Naive thymus-derived CD4-positive, alpha-beta T cell (primary cell): ENCODE data around the gene TAS1R1. TPM values are rescaled to one million over a fixed set of nuclear protein-coding genes. Genes with fewer than 3 reads are reported as not detected.

Source experiments
- ATAC-seq: fragments of 150-1000 bp; cut with Tn5 transposase; 2 replicates; pipeline ENCODE4 v1.10.0; 2021; ENCODE audit warnings: mild to moderate bottlenecking, moderate library complexity
- CTCF ChIA-PET: fragments of 350-600 bp; sonication (Branson Sonifier 250); formaldehyde crosslinking; loops from one replicate; lab custom pipeline; 2021; ENCODE audit warnings: antibody characterized with exemption; lab: Charles Lee
- POLR2A ChIA-PET: fragments of 350-600 bp; sonication (Branson Sonifier 250); formaldehyde crosslinking; loops from one replicate; lab custom pipeline; 2021; ENCODE audit warnings: antibody characterized with exemption, inconsistent platforms; lab: Charles Lee
- DNase-seq, 9 donors: peaks; one replicate each; pipeline versions ENCODE4 v3.0.0 to v3.0.0-alpha.2; 2020 to 2022; ENCODE audit warnings: mixed read lengths in 1 of 9
- H3K27ac ChIP-seq: one replicate; pipeline ENCODE4 v1.7.0; 2013; ENCODE audit warnings: mild to moderate bottlenecking, low read depth, low read length, moderate library complexity
- H3K27me3 ChIP-seq, 2 donors: one replicate each; pipeline ENCODE4 v1.7.0; 2013; ENCODE audit warnings: low read length in 2 of 2, mild to moderate bottlenecking in 2 of 2, moderate library complexity in 2 of 2; ENCODE audit not compliant: control insufficient read depth in 2 of 2, insufficient read depth in 2 of 2
- H3K36me3 ChIP-seq, 3 experiments: 1 replicate in 2 of 3; 2 replicates in 1 of 3; pipeline ENCODE4 v1.7.0; 2013; ENCODE audit warnings: low read length in 3 of 3, mild to moderate bottlenecking in 3 of 3, moderate library complexity in 1 of 3; ENCODE audit not compliant: insufficient read depth in 3 of 3, control insufficient read depth in 2 of 3
- H3K4me1 ChIP-seq, 2 donors: one replicate each; pipeline ENCODE4 v1.7.0; 2013; ENCODE audit warnings: low read length in 2 of 2, mild to moderate bottlenecking in 2 of 2, moderate library complexity in 1 of 2; ENCODE audit not compliant: control insufficient read depth in 2 of 2, insufficient read depth in 2 of 2
- H3K4me3 ChIP-seq: 2 replicates; pipeline ENCODE4 v1.7.0; 2013; ENCODE audit warnings: mild to moderate bottlenecking, low read length
- H3K9me3 ChIP-seq, 3 experiments: 1 replicate in 2 of 3; 2 replicates in 1 of 3; pipeline ENCODE4 v1.7.0; 2013; ENCODE audit warnings: low read length in 3 of 3; ENCODE audit not compliant: control insufficient read depth in 2 of 3
- H3K27ac Mint-ChIP-seq, 9 donors: one replicate each; pipeline ENCODE4 v1.8.0; 2020 to 2022; ENCODE audit warnings: mixed read lengths in 9 of 9, mild to moderate bottlenecking in 8 of 9, moderate library complexity in 5 of 9, inconsistent platforms in 2 of 9
- H3K27me3 Mint-ChIP-seq, 5 donors: one replicate each; pipeline ENCODE4 v1.8.0; 2021 to 2022; ENCODE audit warnings: mixed read lengths in 5 of 5, mild to moderate bottlenecking in 1 of 5
- H3K36me3 Mint-ChIP-seq, 5 donors: one replicate each; pipeline ENCODE4 v1.8.0; 2020 to 2022; ENCODE audit warnings: mixed read lengths in 5 of 5, mild to moderate bottlenecking in 3 of 5, inconsistent platforms in 1 of 5
- H3K4me1 Mint-ChIP-seq, 7 donors: one replicate each; pipeline ENCODE4 v1.8.0; 2020 to 2022; ENCODE audit warnings: mixed read lengths in 7 of 7, mild to moderate bottlenecking in 3 of 7, inconsistent platforms in 1 of 7
- H3K4me3 Mint-ChIP-seq, 10 donors: one replicate each; pipeline ENCODE4 v1.8.0; 2020 to 2022; ENCODE audit warnings: mild to moderate bottlenecking in 10 of 10, mixed read lengths in 10 of 10, moderate library complexity in 6 of 10, inconsistent platforms in 2 of 10
- H3K9me3 Mint-ChIP-seq, 11 donors: one replicate each; pipeline ENCODE4 v1.8.0; 2020 to 2022; ENCODE audit warnings: mixed read lengths in 11 of 11, mild to moderate bottlenecking in 4 of 11, inconsistent platforms in 1 of 11, moderate library complexity in 1 of 11
- intact Hi-C, 2 donors: fragments of 100-400 bp; cut with micrococcal nuclease; formaldehyde crosslinking; loops; one replicate each; pipeline ENCODE4 v1.15.1; 2023
- polyA plus RNA-seq, 2 donors: library from polyadenylated mRNA; unstranded; fragments of 300-500 nt; fragmentation: Illumina TruSeq; gene quantifications; one replicate each; pipeline ENCODE4 v1.2.3, GENCODE V29; 2021
- total RNA-seq, 6 experiments: library from RNA in 5 of 6; stranded (reverse) in 5 of 6; gene quantifications; 1 replicate in 5 of 6; 2 replicates in 1 of 6; pipeline ENCODE4 v1.2.3 and lab custom pipeline; 2021 to 2026

The TAS1R1 gene
- total and polyA plus RNA-seq, 7 experiments from 2014 or later, result not detected

DNA sequence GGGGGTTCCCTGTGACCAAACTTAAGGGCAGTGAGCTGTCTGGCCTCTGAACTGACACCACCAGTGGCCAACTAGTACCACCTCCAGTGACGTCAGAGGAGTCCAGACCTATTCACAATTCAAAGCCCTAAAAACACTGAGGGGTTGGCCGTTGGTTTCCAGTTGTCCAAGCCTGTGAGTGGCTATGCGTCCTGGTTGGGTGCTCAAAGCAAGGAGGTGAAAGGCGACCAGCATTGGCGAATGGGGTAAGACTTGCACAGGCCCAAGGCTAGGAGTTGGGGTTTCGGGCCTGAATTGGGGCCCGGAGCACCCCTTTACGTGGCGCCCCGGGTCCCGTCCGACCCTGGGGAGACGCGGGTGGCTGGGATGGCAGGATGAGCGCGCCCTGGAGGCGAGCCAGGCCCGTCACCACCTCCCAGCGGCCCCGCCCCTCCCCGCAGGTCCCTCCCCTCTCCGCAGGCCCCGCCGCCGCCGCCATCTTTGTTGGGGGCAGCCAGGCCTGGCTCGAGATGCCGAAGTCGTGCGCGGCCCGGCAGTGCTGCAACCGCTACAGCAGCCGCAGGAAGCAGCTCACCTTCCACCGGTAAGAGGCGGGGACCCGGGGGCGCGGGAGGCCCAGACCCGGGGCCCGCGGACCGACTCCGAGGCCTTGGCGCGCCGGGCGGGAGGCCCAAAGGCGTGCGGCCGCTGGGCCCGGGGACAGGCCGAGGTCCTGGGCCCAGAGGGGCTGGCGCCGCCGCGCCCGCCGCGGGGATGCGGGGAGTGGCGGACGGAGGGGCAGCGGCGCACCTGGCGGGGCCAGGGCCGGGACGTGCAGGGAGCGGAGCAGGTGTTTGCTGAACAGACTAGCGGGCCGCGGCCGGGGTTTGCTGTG is 69.8 kb downstream of the TAS1R1 start, which contains the start of gene THAP3:
TSS of gene THAP3 (plus strand) at position 159 of the 874 bp plus-strand sequence. CDS start at position 510, 351 bp downstream.
- ChIA-PET CTCF (interaction anchor here (1.0 to 2.0 kb wide), 3 partner anchors 21 to 27 kb away, joined by 3 to 8 read pairs (median 7); no protein-coding TSS in a partner anchor), POLR2A (interaction anchor here (0.6 to 14.2 kb wide), 5 partner anchors 9 to 439 kb away, joined by 3 to 246 read pairs (median 5); partner anchors contain the start of genes KLHL21 and PHF13)
- ATAC-seq, result peak; percentile 99
- peak within 1 kb of the TSS; percentile 52 for H3K4me3 ChIP-seq
- H3K36me3 Mint-ChIP-seq, result peaks cover 0 to 16% (median 5%) of the 10 kb centered on the region in 5 donors
- peaks cover 11 to 39% (median 30%) of the 10 kb centered on the region in 7 donors for H3K4me1 Mint-ChIP-seq
- peak within 1 kb of the TSS; percentile 72 to 96 (median 86) for H3K27ac Mint-ChIP-seq
- H3K27ac ChIP-seq, result peak within 1 kb of the TSS; percentile 78
- no peaks in the 10 kb centered on the region for H3K27me3 Mint-ChIP-seq
- H3K4me3 Mint-ChIP-seq, result peak within 1 kb of the TSS; percentile 86 to 97 (median 92)
- intact Hi-C loops, result loop anchor here (1.0 to 5.0 kb wide), 10 partner anchors 12 to 426 kb away; partner anchors contain the start of genes NOL9 (in 2 of the 2), PHF13 (in 2 of the 2), ZBTB48 (in 2 of the 2) and ACOT7 (in 1 of the 2)
- DNase-seq, result peak; percentile 77 to 90 (median 87)
- H3K36me3 ChIP-seq, result peaks cover 0 to 51% (median under 1%) of the 10 kb centered on the region in 3 experiments
- H3K27me3 ChIP-seq, result no peaks in the 10 kb centered on the region
- H3K4me1 ChIP-seq, result peaks cover 13 to 18% of the 10 kb centered on the region in 2 donors
- H3K9me3 Mint-ChIP-seq, result no peaks in the 10 kb centered on the region
- no peaks in the 10 kb centered on the region for H3K9me3 ChIP-seq

DNA sequence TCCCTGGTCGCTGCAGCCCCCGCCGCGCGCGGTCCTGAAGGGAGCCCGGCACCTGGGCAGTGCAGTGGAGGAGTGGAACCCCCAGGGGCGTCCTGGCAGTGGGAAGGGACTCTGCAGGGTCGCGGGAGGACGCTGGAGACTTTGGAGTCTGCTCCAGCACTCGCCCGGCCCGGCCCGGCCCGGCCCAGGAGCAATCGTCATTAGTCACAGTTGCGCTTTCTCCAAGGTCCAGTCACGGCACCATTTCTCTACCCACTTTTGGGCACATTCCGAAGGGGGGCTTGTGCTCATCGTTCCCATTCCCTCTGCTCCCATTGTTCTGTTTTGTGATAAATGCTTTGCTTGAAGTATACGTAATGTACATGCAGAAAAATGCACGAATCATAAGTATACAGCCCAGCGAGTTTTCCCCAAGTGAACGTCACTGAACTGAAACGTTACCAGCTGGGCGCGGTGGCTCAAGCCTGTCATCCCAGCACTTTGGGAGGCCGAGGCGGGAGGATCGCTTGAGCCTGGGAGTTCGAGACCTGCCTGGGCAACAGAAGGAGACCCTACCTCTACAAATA is 70.6 kb downstream of the TAS1R1 start:
- Mint-ChIP-seq H3K27ac (peak overlapping the region; percentile 67 to 96 (median 85)), H3K9me3 (no peaks in the 10 kb centered on the region), H3K27me3 (no peaks in the 10 kb centered on the region), H3K4me1 (peaks cover 11 to 39% (median 30%) of the 10 kb centered on the region in 7 donors), H3K36me3 (peaks cover 0 to 14% (median 4%) of the 10 kb centered on the region in 5 donors), H3K4me3 (peak overlapping the region; percentile 86 to 97 (median 92))
- peak in 1 of 9 donors; percentile 3 for DNase-seq
- CTCF ChIA-PET, result interaction anchor here (1.1 kb wide), 1 partner anchor 136 kb away, joined by 3 read pairs; no protein-coding TSS in a partner anchor
- no peaks in the 10 kb centered on the region for H3K27me3 ChIP-seq
- H3K4me1 ChIP-seq, result peaks cover 13 to 18% of the 10 kb centered on the region in 2 donors
- POLR2A ChIA-PET, result interaction anchor here (1.0 to 14.2 kb wide), 3 partner anchors 13 to 46 kb away, joined by 3 to 246 read pairs (median 4); partner anchors contain the start of genes KLHL21 and ZBTB48
- H3K27ac ChIP-seq, result peak overlapping the region; percentile 78
- peak; percentile 36 for ATAC-seq
- intact Hi-C loops, result loop anchor here (1.0 to 5.0 kb wide), 10 partner anchors 12 to 426 kb away; partner anchors contain the start of genes NOL9 (in 2 of the 2), PHF13 (in 2 of the 2), ZBTB48 (in 2 of the 2) and ACOT7 (in 1 of the 2)
- peaks cover 0 to 52% (median 5%) of the 10 kb centered on the region in 3 experiments for H3K36me3 ChIP-seq
- H3K9me3 ChIP-seq, result no peaks in the 10 kb centered on the region
- H3K4me3 ChIP-seq, result peak overlapping the region; percentile 52

DNA sequence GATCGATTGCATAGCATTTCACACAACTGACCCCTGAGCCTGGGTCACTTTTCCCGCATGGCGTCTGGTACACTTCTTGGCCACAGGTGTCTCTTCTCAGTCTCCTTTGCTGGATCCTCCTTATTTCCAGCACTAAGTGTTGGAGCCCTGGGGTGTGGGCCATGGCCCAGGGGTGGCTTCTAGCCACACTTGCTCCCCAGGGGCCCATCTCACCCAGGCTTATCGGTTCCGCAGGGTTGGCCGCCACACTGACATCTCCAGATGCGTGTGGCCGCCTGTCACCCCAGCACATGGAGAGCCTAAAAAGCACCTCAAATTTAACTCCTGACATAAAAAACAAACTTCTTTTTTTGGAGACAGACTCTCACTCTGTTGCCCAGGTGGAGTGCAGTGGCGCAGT is 71.9 kb downstream of the TAS1R1 start:
- peaks cover 0 to 14% (median 4%) of the 10 kb centered on the region in 5 donors for H3K36me3 Mint-ChIP-seq
- H3K9me3 Mint-ChIP-seq, result no peaks in the 10 kb centered on the region
- H3K9me3 ChIP-seq, result no peaks in the 10 kb centered on the region
- peaks cover 0 to 47% (median 5%) of the 10 kb centered on the region in 3 experiments for H3K36me3 ChIP-seq
- H3K4me1 Mint-ChIP-seq, result peaks cover 11 to 39% (median 30%) of the 10 kb centered on the region in 7 donors
- H3K27ac Mint-ChIP-seq, result peak overlapping the region in 6 of 9 donors; percentile 13 to 89 (median 74)
- no peak overlapping the region for H3K27ac ChIP-seq
- intact Hi-C loops, result loop anchor here (5.0 kb wide), 3 partner anchors 75 to 235 kb away; partner anchors contain the start of genes ACOT7 (in 1 of the 2) and DNAJC11 (in 1 of the 2)
- no peak for ATAC-seq
- no peak overlapping the region for H3K4me3 ChIP-seq
- DNase-seq, result no peak
- H3K27me3 Mint-ChIP-seq, result no peaks in the 10 kb centered on the region
- H3K27me3 ChIP-seq, result no peaks in the 10 kb centered on the region
- ChIA-PET CTCF (interaction anchor here (0.6 to 1.1 kb wide), 2 partner anchors 71 to 137 kb away, joined by 3 to 4 read pairs; no protein-coding TSS in a partner anchor), POLR2A (interaction anchor here (1.5 to 14.2 kb wide), 2 partner anchors 15 to 23 kb away, joined by 4 to 246 read pairs; partner anchors contain the start of gene KLHL21)
- peak overlapping the region; percentile 86 to 97 (median 92) for H3K4me3 Mint-ChIP-seq
- H3K4me1 ChIP-seq, result peaks cover 13 to 18% of the 10 kb centered on the region in 2 donors

DNA sequence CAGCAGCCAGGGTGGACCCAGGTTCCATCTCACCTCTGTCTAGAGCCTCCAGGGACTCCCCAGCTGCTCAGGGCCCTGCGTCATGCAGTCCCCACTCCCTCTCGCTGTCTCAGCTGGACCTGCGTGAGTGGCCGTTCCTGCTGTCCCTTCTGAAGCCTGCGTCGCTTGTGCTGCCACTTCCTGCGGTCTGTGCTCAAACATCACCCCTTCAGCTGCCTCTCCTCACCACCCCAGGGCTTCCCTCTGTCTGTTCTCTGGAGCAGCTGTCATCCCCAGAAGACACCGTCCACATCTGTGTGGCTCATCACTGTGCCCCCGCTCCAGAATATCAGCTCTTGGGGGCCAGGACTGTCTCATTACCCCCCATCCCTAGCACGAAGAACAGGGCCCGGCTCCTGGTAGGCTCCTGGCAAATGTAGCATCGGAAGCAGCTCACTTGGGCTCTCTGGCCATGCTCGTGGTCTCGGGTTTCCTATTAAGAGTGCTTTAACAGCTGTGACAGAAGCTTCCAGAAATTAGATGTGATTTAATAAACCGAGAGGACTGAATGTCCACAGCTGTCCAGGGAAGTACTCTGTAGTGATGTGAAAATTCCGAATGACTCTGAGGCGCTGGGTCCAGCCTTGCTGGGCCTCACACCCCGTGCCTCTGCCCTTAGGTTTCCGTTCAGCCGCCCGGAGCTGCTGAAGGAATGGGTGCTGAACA is 72.9 kb downstream of the TAS1R1 start:
- H3K9me3 Mint-ChIP-seq, result no peaks in the 10 kb centered on the region
- no peaks in the 10 kb centered on the region for H3K27me3 Mint-ChIP-seq
- peaks cover 0 to 14% (median 4%) of the 10 kb centered on the region in 5 donors for H3K36me3 Mint-ChIP-seq
- intact Hi-C loops, result loop anchor here (5.0 kb wide), 3 partner anchors 74 to 236 kb away; partner anchors contain the start of genes ACOT7 (in 1 of the 2) and DNAJC11 (in 1 of the 2)
- peak overlapping the region in 9 of 10 donors; percentile 30 to 92 (median 68) for H3K4me3 Mint-ChIP-seq
- DNase-seq (no peak), ATAC-seq (no peak)
- peak overlapping the region in 6 of 9 donors; percentile 40 to 86 (median 70) for H3K27ac Mint-ChIP-seq
- peaks cover 11 to 39% (median 30%) of the 10 kb centered on the region in 7 donors for H3K4me1 Mint-ChIP-seq
- ChIA-PET CTCF (interaction anchor here (0.9 kb wide), 1 partner anchor 205 kb away, joined by 3 read pairs; no protein-coding TSS in a partner anchor), POLR2A (interaction anchor here (1.2 to 14.2 kb wide), 2 partner anchors 16 to 24 kb away, joined by 6 to 246 read pairs; partner anchors contain the start of gene KLHL21)
- Histone ChIP-seq H3K4me1 (peaks cover 13 to 18% of the 10 kb centered on the region in 2 donors), H3K4me3 (no peak overlapping the region), H3K27ac (no peak overlapping the region), H3K9me3 (no peaks in the 10 kb centered on the region), H3K27me3 (no peaks in the 10 kb centered on the region), H3K36me3 (peaks cover 0 to 49% (median 9%) of the 10 kb centered on the region in 3 experiments)

DNA sequence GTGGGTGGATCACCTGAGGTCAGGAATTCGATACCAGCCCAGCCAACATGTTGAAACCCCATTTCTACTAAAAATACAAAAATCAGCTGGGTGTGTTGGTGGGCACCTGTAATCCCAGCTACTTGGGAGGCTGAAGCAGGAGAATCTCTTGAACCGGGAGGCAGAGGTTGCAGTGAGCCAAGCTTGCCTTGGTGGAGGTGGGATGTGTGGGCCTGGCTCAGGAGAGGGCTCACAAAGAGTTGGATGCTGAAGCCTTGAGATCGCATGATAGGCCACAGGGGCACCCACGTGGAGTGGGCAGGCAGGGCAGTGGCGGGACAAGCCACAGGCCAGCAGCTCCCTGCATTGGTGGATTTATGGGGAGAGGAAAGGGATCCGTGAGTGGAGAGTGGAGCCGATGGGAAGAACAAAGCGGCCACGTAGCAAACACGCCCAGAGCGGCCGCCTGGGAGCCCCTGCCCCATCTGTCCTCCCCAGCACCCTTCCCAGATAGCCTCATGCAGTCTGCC is 73.9 kb downstream of the TAS1R1 start:
- peaks cover 11 to 35% (median 27%) of the 10 kb centered on the region in 7 donors for H3K4me1 Mint-ChIP-seq
- H3K4me1 ChIP-seq, result peaks cover 13 to 18% of the 10 kb centered on the region in 2 donors
- POLR2A ChIA-PET, result interaction anchor here (1.2 to 14.2 kb wide), 3 partner anchors 9 to 25 kb away, joined by 3 to 246 read pairs (median 6); partner anchors contain the start of gene KLHL21

More for the DNA sequence above, 73.9 kb downstream of the TAS1R1 start:
- H3K27me3 ChIP-seq, result no peaks in the 10 kb centered on the region
- Mint-ChIP-seq H3K9me3 (no peaks in the 10 kb centered on the region), H3K27ac (peak overlapping the region in 2 of 9 donors; percentile 17 to 19), H3K4me3 (no peak overlapping the region), H3K36me3 (peaks cover 0 to 12% (median 4%) of the 10 kb centered on the region in 5 donors), H3K27me3 (no peaks in the 10 kb centered on the region)
- H3K36me3 ChIP-seq, result peaks cover 0 to 60% (median 9%) of the 10 kb centered on the region in 3 experiments
- no peak overlapping the region for H3K4me3 ChIP-seq
- no peak for ATAC-seq
- H3K9me3 ChIP-seq, result no peaks in the 10 kb centered on the region
- no peak for DNase-seq
- intact Hi-C loops, result loop anchor here (5.0 kb wide), 3 partner anchors 73 to 237 kb away; partner anchors contain the start of genes ACOT7 (in 1 of the 2) and DNAJC11 (in 1 of the 2)
- H3K27ac ChIP-seq, result no peak overlapping the region
- CTCF ChIA-PET, result interaction anchor here (0.9 to 1.1 kb wide), 2 partner anchors 17 to 206 kb away, joined by 3 to 6 read pairs; no protein-coding TSS in a partner anchor
